CD4-positive, alpha-beta T cell (primary cell): Measurements from ENCODE around the gene CRYBB1. TPM values are rescaled to one million over a fixed set of nuclear protein-coding genes. Genes with fewer than 3 reads are reported as not detected.

Source experiments
- ATAC-seq: fragments of 200-7000 bp; cut with Tn5 transposase; one replicate; pipeline ENCODE4 v1.10.0; 2022; ENCODE audit warnings: mild to moderate bottlenecking; ENCODE audit not compliant: poor library complexity
- CTCF ChIA-PET: fragments of 350-600 bp; sonication (Branson Sonifier 250); formaldehyde crosslinking; loops from one replicate; lab custom pipeline; 2021; ENCODE audit warnings: antibody characterized with exemption, inconsistent platforms; lab: Charles Lee
- POLR2A ChIA-PET: fragments of 350-600 bp; sonication (Branson Sonifier 250); formaldehyde crosslinking; loops from one replicate; lab custom pipeline; 2021; ENCODE audit warnings: antibody characterized with exemption, inconsistent platforms; lab: Charles Lee
- DNase-seq, 14 experiments: peaks; one replicate each; pipeline ENCODE4 v3.0.0-alpha.2; 2013 to 2020; ENCODE audit warnings: mixed read lengths in 2 of 14
- H3K27ac ChIP-seq, 2 donors: one replicate each; pipeline versions ENCODE4 v1.5.1 to v1.7.0; 2013; ENCODE audit warnings: low read length in 2 of 2, low read depth in 1 of 2, mild to moderate bottlenecking in 1 of 2
- H3K27me3 ChIP-seq, 2 experiments: 1 replicate in 1 of 2; 2 replicates in 1 of 2; pipeline versions ENCODE4 v1.6.1 to v1.7.0; 2013; ENCODE audit warnings: low read length in 2 of 2, control low read depth in 1 of 2, mild to moderate bottlenecking in 1 of 2, moderate library complexity in 1 of 2; ENCODE audit not compliant: insufficient read depth in 2 of 2, control insufficient read depth in 1 of 2
- H3K36me3 ChIP-seq: one replicate; pipeline ENCODE4 v1.6.1; 2013; ENCODE audit warnings: low read length, control low read depth; ENCODE audit not compliant: insufficient read depth
- H3K4me1 ChIP-seq: one replicate; pipeline ENCODE4 v1.6.1; 2013; ENCODE audit warnings: low read length, control low read depth; ENCODE audit not compliant: insufficient read depth
- H3K4me3 ChIP-seq: one replicate; pipeline ENCODE4 v1.5.1; 2013; ENCODE audit warnings: mild to moderate bottlenecking, low read length, moderate library complexity
- H3K9me3 ChIP-seq, 2 experiments: 1 replicate in 1 of 2; 2 replicates in 1 of 2; pipeline versions ENCODE4 v1.6.1 to v1.7.0; 2013; ENCODE audit warnings: low read length in 2 of 2, mild to moderate bottlenecking in 2 of 2, control low read depth in 1 of 2, moderate library complexity in 1 of 2; ENCODE audit not compliant: control insufficient read depth in 1 of 2, insufficient read depth in 1 of 2
- H3K27ac Mint-ChIP-seq: one replicate; pipeline ENCODE4 v1.8.0; 2020; ENCODE audit warnings: mixed read lengths
- H3K27me3 Mint-ChIP-seq: one replicate; pipeline ENCODE4 v1.8.0; 2021; ENCODE audit warnings: mixed read lengths
- H3K36me3 Mint-ChIP-seq: one replicate; pipeline ENCODE4 v1.8.0; 2021; ENCODE audit warnings: low read depth, mixed read lengths
- H3K4me1 Mint-ChIP-seq: one replicate; pipeline ENCODE4 v1.8.0; 2021; ENCODE audit warnings: low read depth, mixed read lengths
- H3K4me3 Mint-ChIP-seq: one replicate; pipeline ENCODE4 v1.8.0; 2020; ENCODE audit warnings: mild to moderate bottlenecking, mixed read lengths
- H3K9me3 Mint-ChIP-seq: one replicate; pipeline ENCODE4 v1.8.0; 2020; ENCODE audit warnings: mixed read lengths
- CTCF ChIP-seq: fragments of 200-600 bp; IDR thresholded peaks from one replicate; pipeline ENCODE4 v1.8.0; 2022; ENCODE audit warnings: antibody characterized with exemption, mild to moderate bottlenecking
- intact Hi-C, 2 experiments: fragments of 100-400 bp; cut with DNase I in 1 of 2; cut with micrococcal nuclease in 1 of 2; formaldehyde crosslinking; loops; one replicate each; pipeline versions ENCODE4 v1.15.1 to v1.9.0; 2023 to 2025; cut with DNase I, micrococcal nuclease
- total RNA-seq, 174 experiments: library from RNA in 2 of 174; stranded (reverse) in 2 of 174; gene quantifications; one replicate each; pipeline ENCODE4 v1.2.3 and lab custom pipeline; 2021 to 2026

Gene CRYBB1
- total RNA-seq, 2 experiments from 2014 or later: not detected

DNA sequence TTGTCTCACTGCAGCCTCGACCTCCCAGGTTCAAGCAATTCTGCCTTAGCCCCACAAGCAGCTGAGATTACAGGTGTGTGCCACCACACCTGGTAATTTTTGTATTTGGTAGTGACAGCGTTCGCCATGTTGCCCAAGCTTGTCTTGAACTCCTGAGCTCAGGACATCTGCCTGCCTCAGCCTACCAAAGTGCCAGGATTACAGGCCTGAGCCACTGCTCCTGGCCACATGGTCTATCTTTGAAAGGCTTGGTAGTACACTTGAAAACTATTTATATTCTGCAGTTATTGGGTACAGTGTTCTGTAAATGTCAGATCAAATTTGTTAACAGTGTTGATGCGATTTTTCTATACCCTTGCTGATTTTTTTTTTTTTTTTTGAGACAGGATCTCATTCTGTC, 13.5 kb upstream of the CRYBB1 start:
- Histone ChIP-seq H3K4me3 (no peak overlapping the region), H3K36me3 (no peaks in the 10 kb centered on the region), H3K27ac (no peak overlapping the region), H3K4me1 (no peaks in the 10 kb centered on the region), H3K9me3 (peaks cover 0 to 4% of the 10 kb centered on the region in 2 experiments), H3K27me3 (no peaks in the 10 kb centered on the region)
- ChIA-PET CTCF (no interaction called here), POLR2A (no interaction called here)
- no peak for TF ChIP-seq CTCF
- intact Hi-C loops: no loop called here
- no peak overlapping the region for H3K27ac Mint-ChIP-seq
- ATAC-seq: no peak
- no peaks in the 10 kb centered on the region for H3K4me1 Mint-ChIP-seq
- no peaks in the 10 kb centered on the region for H3K9me3 Mint-ChIP-seq
- DNase-seq: no peak
- no peaks in the 10 kb centered on the region for H3K27me3 Mint-ChIP-seq
- H3K4me3 Mint-ChIP-seq: no peak overlapping the region
- H3K36me3 Mint-ChIP-seq: no peaks in the 10 kb centered on the region

GRCh38 chr22:26629988-26630761, 12.3 kb upstream of the CRYBB1 start:
- DNase-seq (no peak), ATAC-seq (no peak)
- Histone ChIP-seq H3K27ac (no peak overlapping the region), H3K4me1 (no peaks in the 10 kb centered on the region), H3K9me3 (peaks cover 0 to 4% of the 10 kb centered on the region in 2 experiments), H3K4me3 (no peak overlapping the region), H3K36me3 (no peaks in the 10 kb centered on the region), H3K27me3 (no peaks in the 10 kb centered on the region)
- H3K9me3 Mint-ChIP-seq: no peaks in the 10 kb centered on the region
- H3K36me3 Mint-ChIP-seq: no peaks in the 10 kb centered on the region
- POLR2A ChIA-PET: no interaction called here
- no peak overlapping the region for H3K27ac Mint-ChIP-seq
- intact Hi-C loops: no loop called here
- H3K4me3 Mint-ChIP-seq: no peak overlapping the region
- H3K4me1 Mint-ChIP-seq: no peaks in the 10 kb centered on the region
- no peaks in the 10 kb centered on the region for H3K27me3 Mint-ChIP-seq
- CTCF ChIA-PET: interaction anchor here (0.6 kb wide), 1 partner anchor 21 kb away, joined by 3 read pairs; no protein-coding TSS in a partner anchor
- TF ChIP-seq CTCF: no peak

- no peaks in the 10 kb centered on the region for H3K9me3 ChIP-seq
- no peaks in the 10 kb centered on the region for H3K4me1 ChIP-seq
- no peaks in the 10 kb centered on the region for H3K4me1 Mint-ChIP-seq
- TF ChIP-seq CTCF: no peak
- intact Hi-C loops: no loop called here
- H3K4me3 Mint-ChIP-seq: no peak overlapping the region
- no peaks in the 10 kb centered on the region for H3K36me3 Mint-ChIP-seq
- POLR2A ChIA-PET: no interaction called here
- ATAC-seq (no peak), DNase-seq (no peak)
- CTCF ChIA-PET: interaction anchor here (1.0 kb wide), 1 partner anchor 17 kb away, joined by 3 read pairs; no protein-coding TSS in a partner anchor
- H3K36me3 ChIP-seq: no peaks in the 10 kb centered on the region
- H3K9me3 Mint-ChIP-seq: no peaks in the 10 kb centered on the region
- H3K27ac Mint-ChIP-seq: no peak overlapping the region
- H3K27me3 Mint-ChIP-seq: no peaks in the 10 kb centered on the region
- H3K27me3 ChIP-seq: no peaks in the 10 kb centered on the region
- no peak overlapping the region for H3K4me3 ChIP-seq
- H3K27ac ChIP-seq: no peak overlapping the region
Measured at GRCh38 chr22:26624803-26625202, 7.0 kb upstream of the CRYBB1 start.
